AML-193 (cell line): Measurements from ENCODE around the gene H2AZ1.
A peak's percentile ranks its signal among the peaks of the same experiment; 100 is the strongest.

Experiments
- DNase-seq, 2 experiments: peaks; one replicate each; lab custom pipeline; 2025; lab: John Stamatoyannopoulos, UW

Gene H2AZ1

DNA sequence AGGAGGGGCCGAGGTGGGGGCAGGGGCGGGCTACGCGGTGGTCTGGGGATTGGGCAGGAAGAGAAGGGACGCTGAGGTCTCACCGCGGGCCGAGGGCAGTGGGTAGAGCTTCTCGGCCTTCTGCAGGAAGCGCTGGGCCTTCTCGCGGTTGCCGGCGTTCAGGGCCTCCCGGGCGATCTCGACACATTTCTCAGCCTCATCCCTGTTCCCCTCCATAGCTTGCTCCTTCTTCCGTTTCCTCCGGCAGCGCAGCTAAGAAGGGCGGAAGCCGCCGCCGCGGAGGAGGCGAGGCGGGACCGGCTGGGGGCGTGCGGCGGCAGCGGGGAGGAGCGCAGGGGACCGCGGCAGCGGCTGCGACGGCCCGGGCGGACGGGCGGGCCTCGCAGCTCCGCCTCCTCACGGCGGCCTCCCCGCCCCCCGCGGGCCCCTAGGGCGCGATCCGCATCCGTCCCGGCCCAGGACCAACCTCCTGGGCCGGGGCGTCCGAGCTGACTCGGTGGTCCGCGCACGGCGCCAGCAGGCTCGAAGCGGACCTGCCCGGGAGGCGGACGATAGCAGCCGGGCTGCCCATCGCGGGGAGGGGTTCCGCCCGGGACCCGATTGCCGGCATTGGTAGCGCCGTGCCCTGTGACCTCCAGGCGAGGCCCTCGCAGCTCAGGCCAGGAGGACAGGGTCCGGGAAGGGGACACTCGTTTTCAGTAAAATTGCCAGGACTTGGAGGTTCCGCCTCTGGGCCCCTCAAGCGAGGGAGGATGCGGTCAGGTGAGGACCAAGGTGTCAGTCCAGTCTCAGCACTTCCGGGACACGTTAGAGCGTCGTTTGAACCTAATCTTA lies 3.5 kb downstream of the H2AZ1 start, which contains the start of gene DNAJB14:
Gene DNAJB14, minus strand, starts transcription at position 263 of the 834 bp plus-strand sequence. Its CDS starts 47 bp downstream, at position 216.
- peak; percentile 57 to 60 for DNase-seq

DNA sequence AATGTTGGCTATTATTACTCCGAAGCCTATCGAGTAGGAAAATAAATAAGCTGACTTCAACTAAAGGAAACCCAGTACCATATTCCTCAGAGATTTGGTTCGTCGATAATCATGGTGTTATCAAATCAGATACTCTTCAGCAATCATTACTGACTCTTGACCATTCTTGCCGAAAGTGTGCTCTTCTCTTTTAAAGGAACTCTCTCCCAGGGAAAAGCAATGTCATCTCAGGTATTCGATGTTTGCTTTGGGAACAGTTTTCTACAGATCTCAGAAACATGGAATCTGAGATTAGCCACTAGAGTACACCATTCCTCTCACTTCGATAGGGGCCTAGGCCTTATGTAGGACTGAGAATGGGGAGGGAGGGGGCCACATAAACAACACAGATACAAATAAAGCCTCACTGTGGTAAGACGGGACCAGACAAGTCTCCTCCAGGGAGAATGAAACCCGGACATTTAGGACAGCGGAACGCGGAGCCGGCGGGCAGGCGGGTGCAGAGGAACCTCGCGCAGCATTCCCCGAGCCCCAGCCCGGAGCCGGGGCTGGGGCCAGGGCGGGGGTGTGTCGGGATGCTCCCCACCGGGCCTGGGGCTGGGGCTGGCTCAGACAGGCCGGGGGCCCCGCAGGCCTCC lies 4.2 kb downstream of the H2AZ1 start:
- peak in 1 of 2 experiments; percentile 13 for DNase-seq

DNA sequence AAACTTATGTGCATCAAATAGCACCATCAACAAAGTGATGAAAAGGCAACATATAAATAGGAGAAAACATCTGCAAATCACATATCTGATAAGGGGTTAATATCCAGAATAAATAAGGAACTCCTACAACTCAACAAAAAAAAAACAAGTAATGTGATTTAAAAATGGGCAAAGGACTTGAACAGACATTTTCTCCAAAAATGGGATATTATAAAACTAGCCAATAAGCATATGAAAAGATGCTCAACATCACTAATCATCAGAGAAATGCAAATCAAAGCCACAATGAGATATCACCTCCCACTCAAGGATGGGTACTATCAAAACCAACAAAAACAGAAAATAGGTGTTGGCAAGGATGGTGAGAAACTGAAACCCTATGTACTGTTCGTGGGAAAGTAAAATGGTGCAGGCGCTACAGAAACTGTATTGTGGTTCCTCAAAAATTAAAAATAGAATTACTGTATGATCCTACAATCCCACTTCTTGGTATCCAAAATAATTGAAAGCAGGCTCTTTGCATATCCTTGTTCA lies 6.1 kb downstream of the H2AZ1 start:
- DNase-seq = no peak

DNA sequence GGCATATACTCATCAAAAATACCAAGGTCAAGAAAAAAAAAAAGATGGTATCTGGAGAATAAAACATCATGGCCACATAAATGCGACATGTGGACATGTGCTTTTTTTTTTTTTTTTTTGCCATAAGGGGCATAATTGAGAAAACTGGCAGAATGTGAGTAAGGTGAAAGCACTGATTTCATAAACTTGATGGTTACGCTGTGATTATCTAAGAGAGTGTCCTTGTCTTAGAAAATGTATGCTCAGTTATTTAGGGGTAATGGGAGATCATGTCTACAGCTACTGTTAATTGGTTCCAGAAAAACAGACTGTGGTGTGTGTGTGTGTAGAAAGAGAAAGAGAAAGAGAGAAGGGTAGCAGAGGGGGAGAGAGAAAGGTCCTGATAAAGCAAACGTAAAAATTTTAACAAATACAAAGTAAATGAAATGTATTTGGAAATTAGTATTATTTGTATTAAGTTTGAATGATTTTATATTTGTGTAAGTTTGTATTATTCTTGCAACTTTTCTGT lies 11.8 kb downstream of the H2AZ1 start:
- DNase-seq = no peak

DNA sequence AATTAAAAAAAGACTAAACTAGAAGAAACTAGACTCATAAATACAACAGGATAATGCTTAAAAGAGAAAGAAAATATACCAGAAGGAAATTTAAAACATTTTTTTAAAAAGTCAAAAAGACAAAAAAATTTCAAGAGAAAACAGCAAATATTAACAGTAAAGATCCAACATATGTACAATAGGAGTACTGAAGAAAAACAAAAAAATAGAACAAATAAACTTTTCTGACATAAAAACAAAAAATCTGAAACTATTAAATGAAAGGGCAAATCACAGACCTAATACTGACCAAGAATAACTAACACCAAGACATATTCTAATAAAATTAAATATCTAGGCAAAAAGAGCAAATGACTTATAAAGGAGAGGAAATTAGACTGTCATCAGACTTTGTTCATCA lies 15.2 kb downstream of the H2AZ1 start:
- DNase-seq = no peak

DNA sequence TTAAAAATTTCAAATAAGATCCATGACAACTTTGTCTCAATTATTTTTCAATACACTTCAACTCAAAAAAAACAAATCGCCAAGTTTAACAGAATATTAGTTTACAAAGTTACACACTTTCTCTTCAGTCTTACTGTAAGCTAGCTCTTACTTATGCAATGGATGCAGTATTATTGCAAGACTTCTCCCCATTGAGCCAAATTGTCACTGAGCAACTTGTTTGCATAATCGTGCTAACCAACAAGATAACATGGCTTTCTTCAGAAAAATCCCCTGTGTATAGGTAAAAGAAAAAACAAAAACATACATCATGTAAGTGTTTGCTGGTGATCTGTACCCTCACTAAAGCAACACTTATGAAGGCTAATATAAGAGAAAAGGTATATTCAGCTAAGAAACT lies 22.5 kb downstream of the H2AZ1 start:
- peak; percentile 26 to 40 for DNase-seq

DNA sequence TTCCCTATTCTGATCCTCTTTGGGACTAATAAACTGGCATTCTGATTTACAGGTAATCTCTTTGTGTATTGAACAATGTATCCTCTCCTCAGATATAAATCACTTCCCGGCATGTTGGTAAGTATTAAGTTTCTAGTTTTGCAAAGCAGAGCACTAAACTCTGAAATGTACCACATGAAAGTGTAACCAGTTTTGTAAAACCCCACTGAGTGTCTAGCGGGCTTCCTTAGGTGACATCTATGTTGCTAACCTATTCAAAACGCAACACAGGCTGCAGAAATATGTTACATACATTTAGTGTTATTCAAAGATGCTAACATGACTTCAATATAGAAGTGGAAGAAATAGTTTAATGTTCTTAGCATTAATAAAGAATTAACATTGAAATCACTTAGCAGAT lies 28.9 kb downstream of the H2AZ1 start:
- no peak for DNase-seq

DNA sequence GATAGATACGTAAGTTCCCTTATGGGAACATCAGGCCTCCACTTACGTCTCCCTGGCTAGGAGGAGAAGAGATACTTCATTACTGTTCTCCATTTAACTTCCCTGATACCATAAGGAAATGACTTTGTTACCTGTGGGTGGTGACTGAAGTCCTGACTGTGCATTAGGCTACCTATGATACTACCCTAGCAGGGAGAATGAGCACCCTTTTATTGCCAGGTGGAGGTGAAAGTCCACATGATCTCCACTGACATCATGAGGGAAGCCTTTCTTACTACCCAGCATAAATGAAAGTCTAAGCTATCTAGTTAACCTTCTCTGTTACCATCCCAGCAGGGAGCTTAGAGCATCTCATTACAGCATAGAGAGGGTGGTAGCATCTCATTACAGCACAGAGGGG lies 31.4 kb downstream of the H2AZ1 start:
- no peak for DNase-seq

DNA sequence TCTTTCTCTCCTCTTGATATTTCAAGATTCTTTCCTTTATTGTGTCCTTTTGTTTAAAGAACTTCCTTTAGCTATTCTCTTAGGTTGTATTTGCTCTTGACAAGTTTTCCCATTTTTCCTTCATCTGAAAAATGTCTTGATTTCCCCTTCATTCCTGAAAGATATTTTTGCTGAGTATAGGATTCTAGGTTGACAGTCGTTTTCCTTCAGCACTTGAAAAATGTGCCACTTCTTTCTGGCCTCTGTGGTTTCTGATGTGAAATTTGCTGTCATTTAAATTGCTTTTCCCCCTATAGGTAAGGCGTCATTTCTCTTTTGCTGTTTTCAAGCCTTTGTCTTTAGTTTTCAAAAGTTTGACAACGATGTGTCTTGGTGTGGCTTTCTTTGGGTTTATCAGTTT lies 32.5 kb downstream of the H2AZ1 start:
- no peak for DNase-seq

DNA sequence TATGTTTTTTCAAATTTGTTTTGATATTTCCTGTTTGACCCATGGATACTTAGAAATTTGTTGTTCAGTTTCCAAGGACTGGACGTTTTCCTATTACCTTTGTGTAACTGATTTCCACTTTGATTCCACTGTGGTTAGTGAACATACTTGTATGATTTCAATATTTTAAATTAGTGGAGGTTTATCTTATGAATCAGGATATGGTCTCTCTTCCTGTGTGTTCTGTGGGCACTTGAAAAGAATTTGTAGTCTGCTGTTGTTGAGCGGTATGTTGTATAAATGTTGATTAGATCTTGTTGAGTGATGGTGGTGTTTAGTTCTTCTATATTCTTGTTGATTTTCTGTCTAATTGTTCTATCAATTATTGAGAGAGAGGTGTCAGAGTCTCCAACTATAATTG lies 34.6 kb downstream of the H2AZ1 start:
- no peak for DNase-seq
